Uterus (tissue), 4 donors: ENCODE results near the gene TSPAN4. TPM values are rescaled to one million over a fixed set of nuclear protein-coding genes. Genes with fewer than 3 reads are reported as not detected.

Experiments used
- DNase-seq, 2 donors: peaks; one replicate each; pipeline ENCODE4 v3.0.0-alpha.2; 2019 to 2020
- H3K27ac ChIP-seq, 2 donors: fragments of 200-600 bp; sonication (generic); 1 replicate in 1 of 2; 2 replicates in 1 of 2; pipeline ENCODE4 v1.5.1; 2016 to 2018
- H3K27me3 ChIP-seq, 2 donors: fragments of 200-600 bp; sonication (generic); one replicate each; pipeline ENCODE4 v1.5.1; 2018 to 2019; ENCODE audit warnings: control low read depth in 1 of 2
- H3K36me3 ChIP-seq, 2 donors: fragments of 200-600 bp; sonication (generic); one replicate each; pipeline ENCODE4 v1.5.1; 2019; ENCODE audit warnings: control low read depth in 1 of 2
- H3K4me1 ChIP-seq, 2 donors: fragments of 200-600 bp; sonication (generic); one replicate each; pipeline ENCODE4 v1.5.1; 2018 to 2019; ENCODE audit warnings: control low read depth in 1 of 2
- H3K4me3 ChIP-seq, 2 donors: fragments of 200-600 bp; sonication (generic); 1 replicate in 1 of 2; 2 replicates in 1 of 2; pipeline ENCODE4 v1.5.1; 2018 to 2019; ENCODE audit warnings: mild to moderate bottlenecking in 1 of 2
- H3K9me3 ChIP-seq, 2 donors: fragments of 200-600 bp; sonication (generic); one replicate each; pipeline ENCODE4 v1.5.1; 2019; ENCODE audit warnings: control low read depth in 1 of 2
- CTCF ChIP-seq, 4 experiments: fragments of 200-600 bp in 2 of 4; fragments of 450-650 bp in 2 of 4; sonication (generic) in 2 of 4; IDR thresholded peaks; one replicate each; pipeline ENCODE4 v1.5.1; 2016 to 2019; ENCODE audit warnings: antibody characterized with exemption in 4 of 4, mild to moderate bottlenecking in 2 of 4, moderate library complexity in 1 of 4
- POLR2A ChIP-seq, 2 donors: fragments of 450-650 bp; IDR thresholded peaks; one replicate each; pipeline ENCODE4 v1.6.1; 2016; ENCODE audit warnings: antibody characterized with exemption in 2 of 2, mild to moderate bottlenecking in 1 of 2, moderate library complexity in 1 of 2
- intact Hi-C: fragments of 100-400 bp; cut with DNase I; formaldehyde crosslinking; loops from one replicate; pipeline ENCODE4 v1.15.1; 2023; ENCODE audit warnings: low total_unique reads
- total RNA-seq, 4 donors: library from RNA; depleted of rRNA in 3 of 4; stranded (reverse); fragments of >200 nt in 3 of 4; gene quantifications; one replicate each; pipeline versions ENCODE4 v1.1.0 to v1.2.4, GENCODE V29; 2014 to 2023
- donor health status: DM: yes; HTN: yes; CAD: no.

TSPAN4 gene
- 100 to 1,000 TPM in 2 of 4 donors, 10 to 100 TPM in 2; 68.4 to 119 (median 105) TPM for total RNA-seq

DNA sequence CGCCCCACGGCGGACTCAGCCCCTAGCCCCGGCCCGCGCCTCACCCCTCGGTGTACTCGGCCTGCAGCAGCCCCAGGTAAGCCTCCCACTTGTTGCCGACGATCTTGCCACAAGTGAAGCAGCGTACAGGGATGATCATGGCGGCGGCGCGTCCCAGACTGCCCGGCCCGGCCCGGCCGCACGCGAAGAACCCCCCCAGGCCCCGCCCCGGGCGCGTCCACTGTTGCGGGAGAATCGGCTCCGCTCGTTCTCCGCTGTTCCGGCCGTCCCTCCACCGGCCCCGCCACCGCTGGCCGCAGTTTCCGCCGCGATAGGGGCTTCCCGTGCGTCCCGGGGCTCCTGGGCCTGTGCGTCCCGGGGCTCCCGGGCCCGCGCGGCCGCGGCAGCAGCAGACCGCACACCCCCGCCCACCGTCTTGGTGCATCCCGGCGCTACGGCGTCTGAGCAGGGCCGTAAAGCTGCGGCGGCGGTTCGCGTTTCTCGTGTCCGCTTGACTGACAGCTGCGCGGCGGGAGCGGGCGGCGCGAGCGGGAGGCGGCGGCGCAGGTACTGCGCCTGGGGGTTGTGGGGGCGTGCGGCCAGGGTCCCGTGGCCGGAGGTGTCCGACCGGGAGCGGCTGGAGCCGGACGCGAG, at the start of gene TSPAN4, which contains the start of gene POLR2L:
Gene TSPAN4 (plus strand): TSS at position 483 of the 633 bp plus-strand sequence. CDS start 7,453 bp downstream, outside the sequence.
Gene POLR2L (minus strand): TSS at position 160 of the 633 bp plus-strand sequence. CDS start 21 bp downstream, at position 139.
- Histone ChIP-seq H3K4me3 (peak within 1 kb of the TSS; percentile 71 to 99), H3K27me3 (no peaks in the 10 kb centered on the region), H3K27ac (peak within 1 kb of the TSS; percentile 95 to 97), H3K4me1 (peaks cover 7 to 25% of the 10 kb centered on the region in 2 donors), H3K9me3 (no peaks in the 10 kb centered on the region), H3K36me3 (no peaks in the 10 kb centered on the region)
- intact Hi-C loops: no loop called here
- TF ChIP-seq CTCF (IDR thresholded peaks at IDR 0.05) (peak in 2 of 4 experiments; percentile 47 to 48), POLR2A (IDR thresholded peaks at IDR 0.05) (peak; percentile 86)
- peak; percentile 86 to 90 for DNase-seq

DNA sequence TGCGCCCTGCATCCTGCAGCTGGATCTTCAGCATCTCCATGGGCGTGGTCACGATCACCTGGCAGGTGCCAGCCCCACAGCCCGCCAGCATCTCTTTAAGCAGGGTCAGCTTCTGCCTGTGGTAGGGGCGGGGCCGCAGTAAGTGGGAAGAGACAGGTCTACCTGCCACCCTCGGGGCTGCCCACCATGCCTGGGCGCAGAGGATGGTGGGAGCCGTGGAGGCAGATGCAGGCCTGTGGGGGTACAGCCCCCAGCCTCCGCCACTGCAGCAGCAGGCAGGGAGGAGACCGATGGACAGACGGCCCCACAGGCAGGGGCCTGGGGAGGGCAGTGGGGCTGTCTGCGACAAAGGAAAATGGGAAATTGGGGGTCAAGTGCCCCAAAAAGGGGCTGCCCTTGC, 49.8 kb upstream of the TSPAN4 start:
- Histone ChIP-seq H3K27me3 (peaks cover 0 to 4% of the 10 kb centered on the region in 2 donors), H3K9me3 (no peaks in the 10 kb centered on the region), H3K4me1 (peaks cover 6 to 22% of the 10 kb centered on the region in 2 donors), H3K36me3 (no peaks in the 10 kb centered on the region), H3K4me3 (no peak overlapping the region), H3K27ac (no peak overlapping the region)
- DNase-seq: no peak
- no peak for TF ChIP-seq POLR2A (IDR thresholded peaks at IDR 0.05)
- no peak for TF ChIP-seq CTCF (IDR thresholded peaks at IDR 0.05)
- intact Hi-C loops: no loop called here

GRCh38 chr11:793556-793955, 49.1 kb upstream of the TSPAN4 start:
- Histone ChIP-seq H3K27ac (no peak overlapping the region), H3K9me3 (no peaks in the 10 kb centered on the region), H3K4me1 (peaks cover 6 to 22% of the 10 kb centered on the region in 2 donors), H3K4me3 (no peak overlapping the region), H3K27me3 (peaks cover 0 to 4% of the 10 kb centered on the region in 2 donors), H3K36me3 (no peaks in the 10 kb centered on the region)
- intact Hi-C loops: no loop called here
- no peak for DNase-seq
- TF ChIP-seq CTCF (IDR thresholded peaks at IDR 0.05): no peak
- no peak for TF ChIP-seq POLR2A (IDR thresholded peaks at IDR 0.05)

DNA sequence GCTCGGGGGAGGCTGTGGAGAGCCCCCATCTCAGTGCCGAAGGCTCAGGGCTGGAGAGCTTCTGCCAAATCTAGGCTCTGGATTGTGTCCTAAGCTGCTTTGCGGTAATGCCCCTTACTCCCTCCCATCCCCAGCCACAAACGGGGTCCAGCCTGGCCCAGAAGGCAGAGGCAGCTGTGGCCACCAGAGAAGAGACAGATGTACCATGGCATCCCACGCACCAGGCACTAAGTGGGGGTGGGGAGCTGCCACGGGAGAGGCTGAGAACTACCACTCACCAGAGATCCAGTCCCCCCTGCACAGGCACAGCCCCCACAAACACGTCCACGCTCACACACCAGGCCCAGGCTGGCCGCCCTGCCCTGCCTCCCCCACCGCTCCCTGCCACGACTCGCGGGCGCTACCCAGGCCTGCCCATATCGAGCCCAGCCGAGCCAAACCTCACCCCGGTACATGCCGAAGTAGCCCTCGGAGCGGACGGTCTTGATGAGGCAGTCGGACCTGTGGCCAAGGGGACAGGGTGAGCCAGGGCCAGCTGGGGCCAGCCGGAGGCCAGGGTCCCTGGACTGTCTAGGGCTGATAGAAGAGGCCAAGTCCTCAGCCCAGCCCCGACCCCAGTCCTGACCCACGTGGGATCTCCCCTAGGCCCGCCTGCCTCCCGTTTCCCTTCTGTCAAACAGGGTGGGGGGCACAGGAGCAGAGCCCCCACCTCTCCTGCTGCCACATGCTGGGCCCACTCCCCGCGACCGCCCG, 48.5 kb upstream of the TSPAN4 start:
- intact Hi-C loops: no loop called here
- Histone ChIP-seq H3K27ac (no peak overlapping the region), H3K27me3 (peaks cover 0 to 4% of the 10 kb centered on the region in 2 donors), H3K4me1 (peaks cover 6 to 22% of the 10 kb centered on the region in 2 donors), H3K4me3 (no peak overlapping the region), H3K36me3 (no peaks in the 10 kb centered on the region), H3K9me3 (no peaks in the 10 kb centered on the region)
- DNase-seq: no peak
- TF ChIP-seq POLR2A (IDR thresholded peaks at IDR 0.05): no peak
- TF ChIP-seq CTCF (IDR thresholded peaks at IDR 0.05): no peak
